Globus pallidus (tissue), 1 donor: ENCODE measurements around the gene PDGFRB.

Experiments
- DNase-seq: peaks from one replicate; pipeline ENCODE4 v3.0.0-alpha.2; 2015; ENCODE audit warnings: low spot score

The PDGFRB gene

DNA sequence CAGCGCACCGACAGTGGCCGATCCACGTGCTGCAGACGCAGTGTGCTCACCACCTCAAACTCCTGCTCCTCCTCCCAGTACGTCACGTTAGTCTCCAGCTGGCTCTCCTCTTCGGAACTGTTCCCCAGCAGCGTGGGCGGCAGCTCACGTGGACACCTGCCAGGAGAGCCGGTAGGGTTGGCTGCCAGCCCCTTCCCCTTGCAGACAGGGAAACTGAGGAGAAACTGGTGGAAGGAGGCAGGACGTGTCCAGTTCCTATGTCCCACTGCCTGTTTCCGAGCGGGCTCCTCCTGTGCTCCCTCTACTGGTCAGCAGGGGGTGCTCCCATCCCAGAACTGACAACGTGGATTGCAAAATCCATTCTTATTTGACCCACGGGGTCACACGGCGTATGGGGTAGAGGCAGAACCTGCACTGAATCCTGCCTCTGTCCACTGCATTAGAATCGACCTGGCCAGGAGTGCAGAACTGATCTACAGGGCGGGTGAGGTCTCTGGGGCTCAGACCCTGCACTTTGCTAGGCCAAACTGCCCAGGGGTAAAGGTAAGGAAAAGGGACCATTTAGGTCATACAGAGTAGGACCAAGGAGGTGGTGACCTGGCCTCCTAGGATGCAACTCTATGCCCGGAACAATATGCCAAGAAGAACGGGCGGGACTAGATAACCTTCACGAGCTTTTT lies 25.7 kb downstream of the PDGFRB start:
- peak; percentile 51 for DNase-seq

DNA sequence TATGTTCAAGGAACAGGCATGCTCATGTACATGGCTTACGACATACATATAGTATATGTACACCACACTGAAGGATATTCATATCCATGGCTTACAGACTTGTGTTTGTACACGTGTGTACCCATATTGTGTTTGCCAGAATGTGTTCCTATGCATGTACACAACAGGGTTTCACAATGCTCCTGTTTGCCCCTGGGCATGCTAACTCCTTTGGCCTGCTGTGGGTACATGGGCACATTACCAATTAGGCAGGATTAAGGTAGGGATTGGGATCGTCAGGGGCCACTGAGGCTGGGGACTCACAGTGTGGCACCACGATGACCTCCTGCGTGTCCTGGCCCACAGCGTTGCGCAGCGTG lies 26.2 kb downstream of the PDGFRB start:
- no peak for DNase-seq

DNA sequence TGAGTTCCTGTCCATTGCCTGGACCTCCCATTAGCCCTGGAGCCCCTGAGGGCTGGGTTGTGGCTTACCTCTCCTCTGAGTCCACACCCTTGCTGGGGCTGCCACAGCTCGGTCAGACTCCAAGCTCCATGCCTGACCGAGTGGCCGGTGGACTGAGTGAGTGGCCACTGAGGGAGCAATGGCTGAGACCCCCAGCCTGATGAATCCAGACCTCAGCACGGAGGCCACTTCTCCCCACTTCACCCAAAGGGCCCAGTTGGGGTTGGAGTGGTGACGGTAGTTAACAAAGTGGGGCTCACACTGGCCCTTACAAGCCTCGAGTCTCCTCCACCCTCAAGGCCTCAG lies 28.8 kb downstream of the PDGFRB start:
- no peak for DNase-seq

- no peak for DNase-seq
These were observed 29.3 kb downstream of the PDGFRB start for GRCh38 chr5:150126199-150126920.

GRCh38 chr5:150125334-150125733 lies 30.3 kb downstream of the PDGFRB start:
- DNase-seq = no peak

DNA sequence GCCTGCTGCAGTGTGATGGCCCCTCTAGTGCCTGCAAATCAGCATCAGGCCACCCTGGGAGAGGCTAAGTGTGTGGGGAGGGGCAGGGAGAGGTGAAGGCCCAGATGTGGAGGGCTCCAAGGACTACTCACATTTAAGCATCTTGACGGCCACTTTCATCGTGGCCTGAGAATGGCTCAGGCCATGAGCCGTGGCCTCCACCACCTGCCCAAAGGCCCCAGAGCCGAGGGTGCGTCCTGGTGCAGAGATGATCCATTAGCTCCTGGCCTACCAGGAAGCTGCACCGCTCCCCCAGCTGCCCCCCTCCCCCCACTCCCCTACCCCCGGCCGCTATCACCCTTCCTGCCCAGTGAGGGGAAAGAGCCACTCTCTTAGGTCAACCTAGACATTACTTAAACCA lies 31.0 kb downstream of the PDGFRB start:
- no peak for DNase-seq

GRCh38 chr5:150124111-150124557 lies 31.5 kb downstream of the PDGFRB start:
- DNase-seq = no peak

- DNase-seq = no peak
These were observed 32.1 kb downstream of the PDGFRB start for GRCh38 chr5:150123542-150123941.

- no peak for DNase-seq
These were observed 32.8 kb downstream of the PDGFRB start for GRCh38 chr5:150122536-150123481.

DNA sequence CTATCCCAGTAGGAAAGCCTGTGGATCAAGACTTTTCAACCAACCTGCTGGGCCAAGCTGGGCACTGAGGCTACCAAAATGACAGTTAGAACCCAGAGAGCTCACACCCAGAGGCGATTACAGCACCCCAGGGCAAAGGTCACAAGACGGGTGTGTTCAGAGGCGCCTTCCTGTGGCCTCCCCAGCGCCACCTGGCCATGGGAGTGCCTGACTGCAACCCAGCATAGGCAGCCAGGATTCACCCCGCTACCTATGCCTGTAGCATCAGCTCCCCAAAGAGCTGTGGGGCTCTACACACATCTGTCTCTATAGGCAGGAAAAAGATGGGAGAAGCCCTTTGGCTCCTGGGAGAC lies 33.5 kb downstream of the PDGFRB start:
- no peak for DNase-seq

- no peak for DNase-seq
These were observed 34.0 kb downstream of the PDGFRB start for GRCh38 chr5:150121448-150122157.

DNA sequence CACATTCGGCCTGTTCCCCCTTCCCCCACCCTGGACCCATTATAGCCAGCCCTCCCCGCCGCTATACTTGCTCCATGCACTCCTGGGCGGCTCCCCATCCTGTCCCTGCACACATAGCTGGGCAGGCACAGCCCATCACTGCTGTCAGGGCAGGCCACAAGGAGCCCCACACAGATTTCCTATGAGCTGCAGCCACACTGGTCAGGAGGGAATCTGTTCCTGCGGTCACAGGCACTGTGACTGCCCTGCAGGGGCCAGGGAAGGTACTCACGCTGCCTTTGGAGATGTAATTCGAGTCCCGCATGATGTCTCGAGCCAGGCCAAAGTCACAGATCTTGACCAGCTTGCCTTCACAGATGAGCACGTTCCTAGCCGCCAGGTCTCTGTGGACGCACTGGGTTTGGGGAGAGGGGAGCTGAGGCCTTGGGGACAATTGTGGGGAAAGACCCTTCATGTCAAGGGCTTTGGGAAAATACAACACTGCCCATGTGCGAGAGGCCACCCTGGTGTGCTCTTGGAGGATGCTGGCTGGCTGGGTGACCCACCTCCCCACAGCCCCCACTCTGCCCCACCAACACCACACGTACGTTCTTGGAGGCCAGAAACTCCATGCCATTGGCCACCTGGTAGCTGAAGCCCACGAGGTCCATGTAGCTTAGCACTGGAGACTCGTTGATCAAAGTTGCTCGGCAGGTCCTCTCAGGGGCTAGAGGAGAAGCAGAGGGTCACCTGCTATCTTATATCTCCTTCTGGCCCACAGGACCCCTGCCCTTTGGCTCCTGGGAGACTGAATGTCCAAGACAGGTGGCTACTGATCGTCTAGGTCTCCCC lies 34.8 kb downstream of the PDGFRB start:
- DNase-seq = no peak

DNA sequence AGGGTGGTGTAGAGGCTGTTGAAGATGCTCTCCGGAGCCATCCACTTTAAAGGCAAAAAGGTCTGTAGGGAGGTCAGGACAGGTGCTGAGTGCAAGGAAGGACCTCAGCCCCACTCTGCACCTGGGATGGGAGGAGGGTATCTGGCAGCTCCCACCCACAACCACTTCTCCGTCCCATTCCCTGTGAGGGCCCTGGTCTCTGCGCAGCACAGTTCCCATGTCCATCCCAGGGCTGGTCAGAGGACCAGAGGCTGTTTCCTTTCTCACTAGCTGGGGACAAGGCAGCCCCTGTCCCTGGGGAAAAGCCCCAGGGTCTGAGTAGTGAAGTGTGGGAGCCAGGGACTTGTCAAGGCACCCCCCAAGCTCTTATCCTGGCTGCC lies 35.6 kb downstream of the PDGFRB start:
- DNase-seq = no peak

GRCh38 chr5:150119421-150120061 lies 36.1 kb downstream of the PDGFRB start:
- DNase-seq = no peak

DNA sequence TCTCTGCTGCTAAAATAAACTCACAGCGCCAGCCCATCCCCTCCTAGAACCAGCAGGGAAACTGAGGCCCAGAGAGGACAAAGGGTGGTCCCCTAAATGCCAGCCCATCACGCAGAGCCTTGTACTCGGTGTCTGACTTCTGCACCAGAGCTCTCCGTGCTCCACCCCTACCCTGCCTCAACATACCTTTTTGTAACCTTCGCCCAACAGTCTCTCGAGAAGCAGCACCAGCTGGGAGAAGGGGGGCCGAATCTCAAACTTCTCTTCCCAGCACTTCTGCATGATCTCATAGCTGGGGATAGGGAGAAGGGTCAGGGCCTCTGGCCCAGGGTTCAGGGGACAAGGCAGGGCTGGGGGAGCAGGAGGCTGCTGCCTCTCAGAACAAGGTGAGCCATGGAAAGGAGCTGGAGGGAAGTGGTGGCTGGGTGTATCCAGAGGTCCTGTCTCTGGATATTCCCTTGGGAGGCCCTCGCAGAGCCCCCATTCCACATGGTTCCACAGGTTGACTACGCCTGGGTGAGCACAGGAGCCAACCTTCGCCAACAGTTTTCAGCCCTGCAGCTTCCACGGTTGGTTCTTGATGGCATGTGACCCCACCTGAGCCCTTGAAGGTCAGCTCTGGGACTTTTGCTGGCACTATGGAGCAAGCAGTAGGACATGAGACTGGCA lies 37.0 kb downstream of the PDGFRB start:
- no peak for DNase-seq

- no peak for DNase-seq
These were observed 37.6 kb downstream of the PDGFRB start for GRCh38 chr5:150117945-150118560.

DNA sequence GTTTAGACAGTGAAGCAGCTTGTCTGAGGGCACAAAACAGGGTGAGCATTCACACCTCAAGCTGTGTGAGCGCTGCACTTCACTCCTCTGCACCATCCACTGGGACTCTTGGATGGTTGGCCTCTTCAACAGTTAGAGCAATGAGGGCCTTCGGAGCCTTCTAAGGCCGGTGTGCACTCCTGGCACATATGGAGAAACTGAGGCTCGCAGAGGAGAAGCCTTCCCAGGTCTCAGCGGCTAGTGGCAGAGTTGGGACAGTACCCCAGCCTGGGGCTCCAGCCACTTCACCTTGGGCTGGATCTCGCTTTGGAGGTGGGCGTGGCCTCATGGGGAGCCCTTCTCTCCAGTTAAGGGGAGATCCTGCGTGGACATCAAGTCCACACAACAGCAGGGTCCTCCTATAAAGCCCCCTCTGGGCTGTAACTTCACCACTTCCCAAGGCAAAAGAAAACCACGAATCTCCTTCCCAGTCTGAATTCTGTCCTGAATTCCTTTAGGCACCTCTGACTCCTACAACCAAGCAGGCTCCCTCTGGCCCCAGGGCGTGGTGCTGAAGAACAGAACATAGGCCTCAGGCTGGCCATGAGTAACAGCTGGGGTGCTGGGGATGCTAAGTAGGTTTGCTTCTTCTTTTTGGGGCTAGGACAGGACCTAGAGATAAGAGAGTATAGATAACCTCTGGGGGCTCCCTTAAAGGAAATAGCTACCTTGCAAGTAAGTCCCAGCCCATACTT lies 38.8 kb downstream of the PDGFRB start:
- DNase-seq = no peak

- peak; percentile 38 for DNase-seq
These were observed 40.8 kb downstream of the PDGFRB start for GRCh38 chr5:150114773-150115408.
